SIG-M5 treated with dmso at 0.1 percent for 504 hours (cell line): Measurements from ENCODE around the gene ANKRD23.
A peak's percentile ranks its signal among the peaks of the same experiment; 100 is the strongest.

Experiments used
- DNase-seq: peaks from one replicate; lab custom pipeline; 2025; ENCODE audit not compliant: unreplicated experiment; lab: John Stamatoyannopoulos, UW

Gene ANKRD23

DNA sequence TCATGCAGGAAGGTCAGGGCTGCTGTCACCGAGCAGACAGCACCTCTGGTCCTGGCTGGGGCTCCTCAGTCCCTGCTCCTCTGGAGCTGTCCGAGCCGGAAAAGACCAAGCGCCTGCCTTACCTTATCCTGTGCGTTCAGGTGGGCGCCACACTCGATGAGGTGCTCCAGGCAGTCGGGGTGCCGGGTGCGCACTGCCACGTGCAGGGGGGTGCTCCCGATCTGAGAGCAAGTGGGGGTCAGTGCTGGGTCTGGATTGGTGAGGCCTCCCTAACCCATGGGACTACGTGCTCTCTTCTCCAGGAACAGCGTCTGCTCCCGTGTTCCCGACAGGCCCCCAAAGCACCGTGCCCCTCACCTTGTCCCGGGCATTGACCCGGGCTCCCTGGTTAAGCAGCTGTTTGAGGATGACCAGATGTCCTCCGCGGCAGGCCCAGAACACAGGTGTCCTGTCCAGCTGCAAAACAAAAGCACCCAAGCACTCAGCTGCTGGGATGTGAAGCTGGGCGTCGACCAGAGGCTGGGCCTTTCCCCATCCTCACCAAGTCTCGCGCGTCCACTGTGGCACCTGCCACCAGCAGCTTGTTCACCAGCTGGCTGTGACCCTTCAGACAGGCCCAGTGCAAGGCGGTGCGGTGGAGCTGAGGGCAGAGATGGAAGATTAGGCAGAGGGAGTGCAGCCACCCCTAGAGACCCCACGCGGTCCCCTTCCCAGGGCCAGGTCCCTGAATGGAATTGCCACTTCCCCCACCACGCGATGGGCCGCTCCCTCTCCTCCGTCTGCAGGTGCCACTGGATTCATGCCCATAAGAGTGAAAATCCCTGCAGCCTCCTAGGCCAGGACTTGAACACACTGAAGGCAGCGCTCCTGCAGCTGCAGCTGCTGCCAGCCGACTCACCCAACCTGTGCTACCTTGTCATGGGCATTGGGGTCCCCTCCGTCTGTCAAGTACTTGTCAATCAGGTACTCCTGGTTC, 3.7 kb downstream of the ANKRD23 start:
- no peak for DNase-seq

DNA sequence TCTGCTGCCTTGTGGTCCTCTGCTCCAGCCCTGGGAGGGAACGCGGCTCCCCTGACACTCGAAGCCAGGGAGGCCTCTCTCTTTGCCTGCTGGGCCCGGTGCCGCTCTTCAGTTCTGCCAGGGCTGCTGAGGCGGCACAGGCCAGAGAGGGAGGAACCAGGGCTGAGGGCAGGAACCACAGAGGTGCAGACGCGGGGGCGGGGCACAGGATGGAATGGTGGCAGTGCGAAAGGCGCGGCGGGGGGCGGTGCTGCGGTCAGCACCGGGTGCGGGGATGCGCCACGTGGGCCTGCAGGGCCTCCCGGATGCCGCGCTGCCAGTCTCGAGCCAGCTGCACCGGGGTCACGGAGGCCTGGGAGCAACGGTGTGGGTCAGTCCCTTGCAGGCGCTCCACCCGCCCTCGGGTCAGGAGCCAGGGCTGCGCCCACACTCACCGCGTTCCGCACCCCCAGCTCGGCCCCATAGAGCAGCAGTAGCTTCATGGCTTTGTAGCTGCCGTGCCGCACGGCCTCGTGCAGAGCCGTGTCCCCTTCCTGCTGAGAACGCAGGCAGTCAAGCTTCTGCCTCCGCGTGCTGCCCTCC, 4.4 kb downstream of the ANKRD23 start:
- DNase-seq = no peak

DNA sequence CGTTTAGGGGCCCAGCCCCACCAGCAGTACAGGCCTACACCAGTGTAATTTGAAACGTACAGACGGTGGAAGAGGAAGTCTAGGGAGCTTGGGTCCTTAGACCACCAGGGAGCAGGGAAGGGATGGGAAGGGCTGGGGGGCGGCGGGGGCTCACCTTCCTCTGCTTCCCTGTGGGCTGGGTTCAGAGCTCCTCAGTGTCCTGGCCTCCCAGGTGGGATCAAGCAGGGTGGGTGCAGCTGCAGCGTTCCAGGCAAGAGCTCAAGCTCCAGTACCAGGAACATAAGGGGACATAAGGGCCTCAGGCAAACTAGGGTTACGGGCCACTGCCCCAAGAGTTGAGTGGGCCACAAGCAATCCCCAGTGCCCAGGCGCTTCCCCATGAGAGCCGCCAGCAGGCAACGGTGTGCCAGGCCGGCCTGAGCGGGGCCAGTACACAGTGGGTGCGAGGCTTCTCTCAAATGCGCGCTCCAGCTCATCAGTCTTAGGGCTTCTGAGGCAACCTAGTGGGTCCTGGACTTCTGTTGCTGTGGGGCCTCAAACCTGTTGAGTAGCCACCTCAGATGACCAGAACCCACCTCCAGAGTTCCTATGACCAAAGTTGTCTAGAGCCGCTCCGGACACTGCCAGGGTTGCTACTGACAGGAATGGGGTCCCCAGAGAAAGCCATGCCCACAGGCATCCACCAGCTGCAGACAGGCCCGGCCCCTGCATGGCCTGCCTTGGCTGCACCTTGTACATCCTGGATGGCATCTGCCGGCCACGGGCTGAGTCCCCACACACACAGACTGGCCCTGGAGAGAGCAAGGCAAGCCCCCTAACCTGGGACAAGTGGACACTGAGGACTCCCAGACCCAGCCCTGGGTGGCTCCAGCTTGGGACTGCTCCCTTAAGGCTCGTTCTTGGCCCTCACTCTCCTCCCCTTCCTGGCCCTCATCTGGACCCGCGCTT, 5.2 kb downstream of the ANKRD23 start:
- DNase-seq = no peak

DNA sequence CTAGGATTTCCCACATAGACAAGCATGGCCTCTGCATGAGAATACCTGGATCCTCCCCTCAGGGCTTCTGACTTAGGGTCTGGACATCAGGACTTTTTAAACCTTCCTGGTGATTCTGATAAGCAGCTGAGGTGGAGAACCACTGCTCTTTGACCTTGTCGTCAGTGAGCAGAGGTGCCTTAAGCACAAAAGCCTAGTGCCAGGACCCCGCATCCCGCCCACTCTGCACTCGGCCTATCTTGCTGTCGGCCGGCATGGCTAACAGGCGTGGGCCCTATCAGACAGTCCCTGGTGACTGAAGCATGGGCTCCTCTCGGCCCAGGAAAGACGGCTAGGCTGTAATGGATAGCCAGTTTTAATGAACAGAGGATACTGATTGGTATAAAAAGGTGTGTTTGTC, 6.2 kb downstream of the ANKRD23 start:
- no peak for DNase-seq

DNA sequence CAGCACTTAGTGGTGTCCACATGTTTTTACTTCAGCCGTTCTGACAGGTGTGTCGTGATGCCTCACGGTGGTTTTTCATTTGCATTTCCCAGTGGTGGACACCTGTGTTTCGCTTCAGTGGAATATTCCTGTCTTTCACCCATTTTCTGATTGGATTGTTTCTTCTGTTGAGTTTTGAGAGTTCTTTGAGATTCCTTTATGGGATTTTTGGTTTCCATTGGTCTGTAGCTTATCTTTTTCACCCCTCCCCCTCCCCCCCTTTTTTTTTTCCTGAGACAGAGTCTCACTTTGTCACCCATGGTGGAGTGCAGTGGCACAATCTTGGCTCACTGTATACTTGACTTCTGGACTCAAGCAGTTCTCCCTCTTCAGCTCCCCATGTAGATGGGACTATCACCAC, 8.0 kb downstream of the ANKRD23 start:
- DNase-seq = no peak

DNA sequence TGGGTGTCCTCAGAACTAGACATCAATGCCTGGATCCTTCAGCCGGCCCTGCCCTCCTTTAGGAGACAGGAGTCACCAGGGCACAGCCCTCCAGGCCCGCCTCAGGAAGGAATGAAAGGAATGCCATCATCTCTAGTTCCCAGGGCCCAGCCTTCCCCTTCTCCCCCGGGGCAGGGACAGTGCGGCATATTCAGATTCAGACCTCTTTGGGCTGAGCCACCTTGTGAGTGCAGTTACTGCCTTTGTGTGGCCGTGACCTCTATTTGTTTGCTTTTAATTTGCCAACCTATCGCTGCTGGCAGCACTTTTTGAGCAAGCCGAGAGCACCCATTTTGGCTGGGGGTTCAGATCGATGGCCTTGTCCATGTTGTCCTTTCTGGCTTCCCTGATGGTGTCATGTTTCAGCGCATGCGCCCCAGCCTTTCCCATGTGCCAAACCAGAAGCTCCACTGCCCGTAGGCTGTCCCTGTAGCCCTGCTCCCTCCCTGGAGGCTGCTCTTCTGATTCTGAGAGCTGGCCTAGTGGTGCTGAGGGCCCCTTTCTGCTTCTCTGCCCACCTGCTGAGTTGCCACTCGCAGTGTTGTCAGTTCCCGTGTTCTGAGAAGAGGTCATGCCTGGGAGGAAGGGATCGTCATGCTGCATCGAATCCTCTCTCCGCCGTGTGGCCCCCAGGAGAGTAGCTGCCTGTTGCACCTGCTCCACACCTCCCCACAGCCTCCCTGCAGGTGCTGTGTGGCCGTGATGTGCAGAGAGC, 10.9 kb downstream of the ANKRD23 start:
- DNase-seq = peak; percentile 47

DNA sequence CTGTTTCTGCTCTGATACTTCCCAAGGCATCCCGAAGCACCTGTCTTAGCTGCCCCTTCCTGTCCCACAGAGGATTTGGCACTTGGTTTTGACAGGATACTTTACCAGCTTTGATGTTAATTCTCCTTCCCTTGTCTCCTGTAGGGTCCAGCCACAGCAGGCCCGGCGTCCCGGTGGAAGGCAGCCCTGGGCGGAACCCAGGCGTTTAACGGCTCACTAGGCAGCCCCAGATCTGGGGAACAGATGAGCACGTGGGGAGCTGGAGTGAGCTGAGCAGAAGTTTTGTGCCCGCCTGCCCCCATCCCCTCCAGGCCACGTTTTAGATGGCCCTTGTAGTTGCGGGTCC, 11.4 kb downstream of the ANKRD23 start:
- DNase-seq = no peak

DNA sequence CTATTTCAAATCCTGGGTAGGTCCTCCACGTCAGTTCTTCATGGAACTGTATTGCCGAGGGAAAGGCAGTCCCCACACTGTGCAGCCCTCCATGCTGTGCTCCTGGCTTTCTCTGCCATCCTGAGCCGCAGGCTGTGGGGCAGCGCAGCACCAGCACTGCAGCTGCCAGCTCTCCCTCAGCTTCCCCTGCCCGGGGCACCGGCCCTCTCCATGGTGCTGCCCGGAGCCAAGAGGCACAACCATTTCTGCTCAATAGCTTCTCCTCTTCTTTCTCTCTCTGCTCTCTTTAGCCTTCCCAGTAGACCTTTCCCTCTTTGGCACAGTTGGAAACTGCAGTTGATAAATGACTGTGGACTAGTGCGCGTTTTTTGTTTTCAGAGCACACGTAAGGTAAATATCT, 12.1 kb downstream of the ANKRD23 start:
- no peak for DNase-seq

DNA sequence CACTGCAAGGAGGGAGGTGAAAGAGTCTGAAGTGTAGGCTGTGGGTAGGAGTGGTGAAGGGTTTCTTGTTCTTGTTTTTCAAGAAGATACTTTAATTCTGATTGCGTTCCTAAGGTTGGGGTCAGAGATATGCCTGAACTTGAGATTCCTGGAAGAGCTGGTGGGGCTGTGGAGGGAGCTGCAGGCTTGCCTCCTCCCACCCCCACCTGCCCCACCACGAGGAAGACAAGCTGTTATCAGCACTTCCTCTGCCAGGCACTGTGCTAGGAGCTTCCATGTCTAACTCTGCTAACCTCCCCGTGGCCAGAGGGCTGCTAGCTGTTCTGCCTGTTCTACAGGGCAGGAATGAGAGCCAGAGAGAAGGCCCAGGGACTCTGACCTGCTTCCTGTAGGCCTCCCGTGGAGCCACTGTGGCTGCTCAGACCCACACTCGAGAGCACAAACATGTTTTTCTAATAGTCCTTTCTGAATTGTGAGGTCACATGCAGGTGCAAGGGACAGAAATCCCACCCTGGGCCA, 13.7 kb downstream of the ANKRD23 start:
- no peak for DNase-seq

DNA sequence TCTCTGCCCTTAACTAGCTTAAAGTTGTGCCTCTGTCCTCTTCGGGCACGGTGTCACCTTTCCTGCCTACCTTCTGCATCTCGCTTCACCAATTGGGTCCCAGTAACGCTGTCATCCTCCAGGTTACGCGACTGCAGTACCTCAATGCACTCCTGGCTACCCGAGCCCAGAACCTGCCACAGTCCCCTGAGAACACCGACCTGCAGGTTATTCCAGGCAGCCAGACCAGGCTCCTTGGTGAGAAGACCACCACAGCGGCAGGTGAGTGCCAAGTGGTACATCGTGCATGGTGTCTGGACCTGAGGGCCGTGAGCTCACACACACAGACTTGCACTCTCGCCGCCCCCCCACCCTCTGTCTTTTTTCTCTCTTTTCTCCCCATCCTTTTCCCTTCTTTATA, 14.9 kb downstream of the ANKRD23 start:
- DNase-seq = no peak

DNA sequence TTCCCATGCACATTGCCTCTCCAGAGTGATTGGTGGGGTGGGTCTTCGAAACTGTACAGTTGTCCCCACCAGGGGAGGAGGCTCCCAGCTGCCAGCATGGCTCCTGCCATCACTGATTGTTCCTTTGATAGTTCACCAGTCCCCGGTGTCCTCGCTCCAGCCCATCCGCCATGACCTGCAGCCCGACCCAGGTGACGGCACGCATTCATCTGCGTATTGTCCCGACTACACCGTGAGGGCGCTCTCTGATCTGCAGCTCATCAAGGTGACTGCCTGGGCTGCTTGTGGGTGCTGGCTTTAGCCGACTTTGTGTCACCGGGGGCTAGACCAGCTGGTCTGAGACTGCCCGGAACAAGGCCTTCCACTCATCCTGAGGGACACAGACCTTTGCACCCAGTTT, 15.4 kb downstream of the ANKRD23 start:
- no peak for DNase-seq

DNA sequence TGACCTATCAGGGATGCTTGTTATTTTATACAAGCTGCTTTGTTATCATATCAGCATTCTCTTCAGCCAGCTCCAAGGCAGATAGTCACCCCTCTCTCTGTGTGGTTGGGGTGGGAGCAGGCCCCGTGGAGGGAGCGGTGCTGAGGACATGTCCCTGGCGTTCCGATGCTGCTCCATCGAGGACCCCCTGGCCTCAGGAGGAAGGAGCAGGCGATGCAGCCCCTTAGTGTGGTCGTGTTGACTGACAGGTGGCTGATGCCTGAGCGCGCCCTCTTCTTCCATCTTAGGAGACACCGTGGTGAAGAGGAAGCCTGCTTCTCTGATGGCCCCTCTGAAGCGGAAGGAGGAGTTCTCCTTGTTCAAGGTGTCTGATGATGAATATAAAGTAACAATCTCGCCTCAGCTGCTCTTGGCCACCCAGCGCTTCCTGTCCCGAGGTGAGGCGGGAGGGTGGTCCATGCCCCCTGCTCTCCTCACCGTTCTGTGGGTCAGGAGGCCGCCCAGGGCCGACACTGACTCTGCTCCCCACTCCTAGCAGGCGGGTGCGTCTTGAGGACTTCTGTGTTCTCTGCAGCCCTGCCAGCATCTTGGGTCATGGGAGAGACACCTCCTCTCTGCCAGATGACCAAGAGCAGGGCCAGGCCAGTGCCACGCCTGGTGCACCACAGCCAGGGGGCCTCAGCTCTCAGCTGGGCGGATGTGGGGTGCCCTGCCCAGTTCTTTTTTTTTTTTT, 17.1 kb downstream of the ANKRD23 start:
- DNase-seq = no peak

DNA sequence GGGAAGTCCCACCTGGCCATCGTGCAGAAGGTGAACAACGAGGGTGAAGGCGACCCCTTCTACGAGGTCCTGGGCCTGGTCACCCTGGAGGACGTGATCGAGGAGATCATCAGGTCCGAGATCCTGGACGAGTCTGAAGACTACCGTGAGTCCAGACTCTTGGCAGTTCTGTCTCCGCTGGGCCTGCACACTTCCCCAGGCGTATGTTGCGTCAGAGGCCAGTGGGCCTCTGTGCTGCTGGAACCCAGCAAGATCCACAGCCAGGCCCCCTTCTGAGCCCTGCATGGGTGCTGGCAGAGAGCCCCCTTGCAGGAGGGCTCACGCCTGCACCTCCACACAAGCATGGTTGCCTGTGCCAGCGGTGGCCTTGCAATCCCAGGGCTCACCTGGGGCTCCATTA, 18.8 kb downstream of the ANKRD23 start:
- no peak for DNase-seq

DNA sequence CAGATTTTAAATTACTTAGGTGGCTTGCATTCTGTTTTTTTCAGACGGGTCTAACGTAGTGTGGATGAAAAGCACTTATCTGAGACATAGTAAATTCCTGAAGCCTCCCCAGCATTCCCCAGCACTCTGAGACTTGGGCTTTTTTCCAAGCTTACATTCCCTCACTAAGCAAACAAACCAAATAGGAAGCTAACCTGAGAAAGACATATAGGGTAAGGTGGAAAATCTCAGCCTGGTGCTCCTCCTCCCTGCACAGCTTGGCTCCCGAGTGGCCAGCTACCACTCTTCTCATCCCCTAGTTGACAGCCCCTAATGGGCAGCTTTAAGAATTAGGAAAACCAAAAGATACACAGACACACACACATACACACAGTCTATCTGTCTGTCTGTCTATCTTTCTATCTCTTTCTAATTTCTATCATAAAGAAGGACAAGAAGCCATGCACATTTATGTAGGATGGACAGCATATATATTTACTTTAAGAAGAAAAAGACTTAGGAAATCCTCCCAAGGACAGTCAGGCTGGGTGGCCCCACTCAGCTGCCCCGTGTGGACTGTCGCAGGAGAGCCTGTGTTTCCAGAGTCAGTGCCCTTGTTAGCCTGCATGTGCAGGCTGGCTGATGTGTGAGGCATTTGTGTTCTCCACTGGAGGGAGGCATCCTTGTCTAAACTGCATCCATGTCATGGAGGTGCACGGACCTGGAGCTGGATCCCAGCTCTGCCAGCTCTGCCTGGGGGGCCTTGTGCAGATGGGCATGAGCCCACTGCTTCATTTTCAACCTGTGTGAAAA, 19.5 kb downstream of the ANKRD23 start:
- no peak for DNase-seq

DNA sequence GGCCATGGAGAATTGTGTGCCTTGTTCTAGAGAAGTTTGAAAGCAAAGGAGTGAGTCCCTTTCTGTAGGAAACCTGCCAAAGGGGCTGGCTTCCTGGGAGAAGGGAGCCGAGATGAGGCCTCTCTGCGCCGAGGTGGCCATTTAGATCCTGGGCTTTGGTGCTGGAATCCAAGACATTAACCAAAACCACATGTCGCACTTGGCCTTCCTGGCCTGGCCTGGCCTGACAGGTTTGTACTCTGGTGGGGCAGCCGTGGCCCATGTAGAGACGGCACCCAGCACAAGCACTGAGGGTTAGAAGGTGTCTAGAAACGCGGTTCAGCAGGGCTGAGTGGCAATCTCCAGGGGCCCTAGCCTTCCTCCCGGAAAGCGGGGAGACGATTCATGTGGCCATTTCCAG, 20.6 kb downstream of the ANKRD23 start:
- no peak for DNase-seq

DNA sequence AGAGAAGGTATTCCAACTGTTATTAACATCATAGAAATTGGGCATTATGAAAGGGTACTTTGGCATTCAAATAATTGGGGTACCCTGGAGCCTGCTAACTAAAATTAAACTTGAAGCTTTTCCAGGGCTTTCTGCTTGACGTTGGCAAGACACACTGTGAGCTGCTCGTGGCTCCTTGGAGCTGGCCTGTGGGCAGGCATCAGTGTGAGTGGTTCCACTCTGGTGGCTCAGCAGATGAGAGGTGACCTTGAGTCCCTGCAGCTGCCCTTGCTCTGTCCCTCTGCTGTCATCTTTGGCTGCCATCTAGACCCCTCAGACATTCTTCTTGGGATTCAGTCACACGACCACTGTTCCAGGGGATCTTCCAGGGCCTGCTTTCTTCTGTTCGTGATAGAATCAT, 21.0 kb downstream of the ANKRD23 start:
- DNase-seq = no peak

DNA sequence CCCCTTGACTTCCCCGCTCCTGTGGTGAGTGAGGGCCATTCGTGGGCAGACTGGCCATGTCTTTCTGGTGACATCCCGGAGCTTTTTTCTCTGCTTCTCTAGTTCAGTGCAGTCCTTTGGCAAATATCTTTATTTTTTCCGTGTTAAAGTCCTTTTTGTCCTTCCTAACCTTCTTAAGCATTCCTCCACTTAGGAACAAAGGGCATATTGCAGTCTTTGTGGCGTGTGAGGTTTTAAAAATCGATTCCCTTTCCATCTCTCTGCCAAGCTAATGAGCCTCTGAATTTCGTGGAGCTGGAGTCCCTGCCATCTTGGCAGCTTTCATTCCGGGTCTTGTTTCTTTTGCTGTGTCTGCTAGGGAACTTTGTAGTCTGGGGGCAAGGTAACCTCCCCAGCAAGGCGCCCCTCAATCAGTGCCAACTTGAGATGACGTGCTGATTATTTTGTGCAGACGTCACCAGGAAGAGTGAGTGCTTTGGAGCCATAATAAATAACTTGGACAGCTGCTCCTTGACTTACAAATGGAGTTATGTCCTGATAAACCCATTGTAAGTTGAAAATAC, 22.6 kb downstream of the ANKRD23 start:
- no peak for DNase-seq

DNA sequence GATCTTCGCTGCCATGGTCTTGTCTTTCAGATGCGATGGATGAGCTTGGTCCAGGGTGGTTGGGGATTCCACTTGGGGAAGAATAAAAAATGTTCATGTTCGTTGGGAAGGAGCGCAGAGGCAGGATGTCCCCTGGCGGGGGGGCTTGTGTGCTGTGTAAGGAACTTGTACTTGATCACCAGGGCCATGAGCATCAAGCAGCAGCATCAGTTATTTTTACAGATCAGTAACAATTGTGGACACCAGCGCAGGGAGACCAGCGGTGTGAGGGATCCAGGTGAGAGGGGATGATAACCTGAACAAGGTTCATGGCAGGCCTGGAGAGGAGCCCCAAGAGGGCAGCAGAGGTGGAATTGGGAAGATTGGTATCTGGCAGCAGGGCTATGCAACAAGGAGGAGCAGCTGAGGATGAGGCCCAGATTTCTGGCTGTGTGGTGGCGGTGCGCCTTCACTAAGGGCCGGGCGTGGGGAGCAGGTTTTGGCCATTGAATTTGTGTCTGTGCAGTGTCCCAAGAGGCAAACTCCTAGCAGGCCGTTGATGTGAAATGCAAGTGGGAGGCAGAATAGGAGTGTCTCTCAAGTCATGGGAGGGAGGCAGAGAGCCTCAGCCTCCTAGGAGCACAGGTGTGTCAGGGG, 23.8 kb downstream of the ANKRD23 start:
- DNase-seq = no peak
